ENCODE results near the gene FGFR2.

GRCh38 chr10:121536310-121536913 lies 61.8 kb downstream of the FGFR2 start:
- no peak for TF ChIP-seq CTCF (IDR thresholded peaks at IDR 0.05)
- no peak for TF ChIP-seq POLR2AphosphoS5 (IDR thresholded peaks at IDR 0.05; ENCODE audit: low read depth, low read length)
- TF ChIP-seq REST (IDR thresholded peaks at IDR 0.05; ENCODE audit: insufficient read depth in 1 of 2, low read depth in 2 of 2, low read length in 1 of 2), result no peak
- no peak for TF ChIP-seq TCF7L2 (IDR thresholded peaks at IDR 0.05; ENCODE audit: low read depth, low read length)
- no peak for TF ChIP-seq SIN3A (IDR thresholded peaks at IDR 0.05; ENCODE audit: borderline replicate concordance, insufficient read depth, low read depth, low read length)

All from Panc1 (cell line).